HG02763 (cell line): ENCODE measurements around the gene RPGRIP1L.

Source experiments
- ATAC-seq: cut with Tn5 transposase; IDR thresholded peaks from one replicate; pipeline ENCODE4 v1.9.1; 2021; ENCODE audit warnings: mild to moderate bottlenecking, moderate library complexity; ENCODE audit not compliant: unreplicated experiment

The RPGRIP1L gene

GRCh38 chr16:53608094-53608493 lies 95.6 kb downstream of the RPGRIP1L start:
- ATAC-seq: no peak

GRCh38 chr16:53605831-53606400 lies 97.7 kb downstream of the RPGRIP1L start:
- ATAC-seq: no peak

- ATAC-seq: no peak
These were observed 98.3 kb downstream of the RPGRIP1L start for GRCh38 chr16:53605356-53605755.

GRCh38 chr16:53601961-53602360 lies 101.7 kb downstream of the RPGRIP1L start:
- ATAC-seq: no peak

GRCh38 chr16:53600616-53601015 lies 103.0 kb downstream of the RPGRIP1L start:
- ATAC-seq: no peak

- ATAC-seq: no peak
These were observed 103.5 kb downstream of the RPGRIP1L start for GRCh38 chr16:53600126-53600525.

- ATAC-seq: no peak
These were observed 104.1 kb downstream of the RPGRIP1L start for GRCh38 chr16:53599548-53599947.

GRCh38 chr16:53598511-53599275 lies 105.0 kb downstream of the RPGRIP1L start:
- no peak for ATAC-seq

- no peak for ATAC-seq
These were observed 105.9 kb downstream of the RPGRIP1L start for GRCh38 chr16:53597776-53598175.

- no peak for ATAC-seq
These were observed 115.5 kb downstream of the RPGRIP1L start for GRCh38 chr16:53588081-53588648.

- no peak for ATAC-seq
These were observed 120.3 kb downstream of the RPGRIP1L start for GRCh38 chr16:53583401-53583800.

GRCh38 chr16:53581784-53582183 lies 121.9 kb downstream of the RPGRIP1L start:
- no peak for ATAC-seq

- no peak for ATAC-seq
These were observed 123.4 kb downstream of the RPGRIP1L start for GRCh38 chr16:53580038-53580802.

- no peak for ATAC-seq
These were observed 126.8 kb downstream of the RPGRIP1L start for GRCh38 chr16:53576904-53577303.

GRCh38 chr16:53576210-53576609 lies 127.4 kb downstream of the RPGRIP1L start:
- no peak for ATAC-seq

- no peak for ATAC-seq
These were observed 131.9 kb downstream of the RPGRIP1L start for GRCh38 chr16:53571763-53572162.

GRCh38 chr16:53566552-53567245 lies 137.0 kb downstream of the RPGRIP1L start:
- ATAC-seq: no peak

GRCh38 chr16:53565296-53565863 lies 138.3 kb downstream of the RPGRIP1L start:
- no peak for ATAC-seq

GRCh38 chr16:53563426-53563825 lies 140.2 kb downstream of the RPGRIP1L start:
- ATAC-seq: no peak

- no peak for ATAC-seq
These were observed 142.4 kb downstream of the RPGRIP1L start for GRCh38 chr16:53561101-53561888.
